ENCODE results near the gene KRT80. TPM values are rescaled to one million over a fixed set of nuclear protein-coding genes. Genes with fewer than 3 reads are reported as not detected.

Gene KRT80
- total RNA-seq, 1 experiment from 2014 or later = 51.5 TPM

- POLR2A ChIA-PET = interaction anchor here (0.6 to 1.1 kb wide), 3 partner anchors 10 to 1360 kb away, joined by 3 to 15 read pairs (median 11); partner anchors contain the start of gene KRT80
- Histone ChIP-seq H3K4me1 (ENCODE audit: control insufficient read depth, insufficient read depth, low read length) (peaks cover 71% of the 10 kb centered on the region), H3K27me3 (ENCODE audit: control insufficient read depth, insufficient read depth, low read length) (no peaks in the 10 kb centered on the region), H3K27ac (ENCODE audit: low read length) (peak overlapping the region; percentile 73), H3K9me3 (ENCODE audit: control insufficient read depth, insufficient read depth, low read depth, low read length) (no peaks in the 10 kb centered on the region), H3K4me3 (ENCODE audit: low read depth in 2 of 2, low read length in 2 of 2) (no peak overlapping the region), H3K36me3 (ENCODE audit: control insufficient read depth, insufficient read depth, low read length) (no peaks in the 10 kb centered on the region)
- no TSS peak for BruUV-seq (replicated peaks)
- TF ChIP-seq CTCF (IDR thresholded peaks at IDR 0.05) (no peak), POLR2AphosphoS5 (IDR thresholded peaks at IDR 0.05; ENCODE audit: low read depth, low read length) (no peak), SIN3A (IDR thresholded peaks at IDR 0.05; ENCODE audit: borderline replicate concordance, insufficient read depth, low read depth, low read length) (no peak), TCF7L2 (IDR thresholded peaks at IDR 0.05; ENCODE audit: low read depth, low read length) (no peak), REST (IDR thresholded peaks at IDR 0.05; ENCODE audit: insufficient read depth in 1 of 2, low read depth in 2 of 2, low read length in 1 of 2) (no peak)
- intact Hi-C loops (cut with micrococcal nuclease; ENCODE audit: unreplicated experiment) (no loop called here), in situ Hi-C loops (cut with HindIII; ENCODE audit: low pct_unique_long_range_greater_than_20kb, low sequenced_read_pairs) (no loop called here)
- no peak for DNase-seq (ENCODE audit: low read depth, low spot score)
- peak; percentile 11 for ATAC-seq
- CTCF ChIA-PET = interaction anchor here (0.6 kb wide), 1 partner anchor 11 kb away, joined by 3 read pairs; no protein-coding TSS in a partner anchor
These were observed 10.7 kb upstream of the KRT80 start for GRCh38 chr12:52202361-52203078.

- ChIA-PET POLR2A (interaction anchor here (0.7 kb wide), 2 partner anchors 16 to 28 kb away, joined by 3 read pairs; no protein-coding TSS in a partner anchor), CTCF (no interaction called here)
- DNase-seq (ENCODE audit: low read depth, low spot score) = no peak
- peaks cover 67% of the 10 kb centered on the region for H3K4me1 ChIP-seq (ENCODE audit: control insufficient read depth, insufficient read depth, low read length)
- H3K36me3 ChIP-seq (ENCODE audit: control insufficient read depth, insufficient read depth, low read length) = no peaks in the 10 kb centered on the region
- peak overlapping the region; percentile 74 for H3K27ac ChIP-seq (ENCODE audit: low read length)
- no TSS peak for BruUV-seq (replicated peaks)
- intact Hi-C loops (cut with micrococcal nuclease; ENCODE audit: unreplicated experiment) (no loop called here), in situ Hi-C loops (cut with HindIII; ENCODE audit: low pct_unique_long_range_greater_than_20kb, low sequenced_read_pairs) (no loop called here)
- H3K27me3 ChIP-seq (ENCODE audit: control insufficient read depth, insufficient read depth, low read length) = no peaks in the 10 kb centered on the region
- TF ChIP-seq POLR2AphosphoS5 (IDR thresholded peaks at IDR 0.05; ENCODE audit: low read depth, low read length) (no peak), TCF7L2 (IDR thresholded peaks at IDR 0.05; ENCODE audit: low read depth, low read length) (no peak), SIN3A (IDR thresholded peaks at IDR 0.05; ENCODE audit: borderline replicate concordance, insufficient read depth, low read depth, low read length) (no peak), CTCF (IDR thresholded peaks at IDR 0.05) (no peak), REST (IDR thresholded peaks at IDR 0.05; ENCODE audit: insufficient read depth in 1 of 2, low read depth in 2 of 2, low read length in 1 of 2) (no peak)
- no peaks in the 10 kb centered on the region for H3K9me3 ChIP-seq (ENCODE audit: control insufficient read depth, insufficient read depth, low read depth, low read length)
- no peak overlapping the region for H3K4me3 ChIP-seq (ENCODE audit: low read depth in 2 of 2, low read length in 2 of 2)
- no peak for ATAC-seq
These were observed 9.6 kb upstream of the KRT80 start for GRCh38 chr12:52201451-52201839.

Data from Panc1 (cell line).